ENCODE data around the gene WWC1.

WWC1 gene

DNA sequence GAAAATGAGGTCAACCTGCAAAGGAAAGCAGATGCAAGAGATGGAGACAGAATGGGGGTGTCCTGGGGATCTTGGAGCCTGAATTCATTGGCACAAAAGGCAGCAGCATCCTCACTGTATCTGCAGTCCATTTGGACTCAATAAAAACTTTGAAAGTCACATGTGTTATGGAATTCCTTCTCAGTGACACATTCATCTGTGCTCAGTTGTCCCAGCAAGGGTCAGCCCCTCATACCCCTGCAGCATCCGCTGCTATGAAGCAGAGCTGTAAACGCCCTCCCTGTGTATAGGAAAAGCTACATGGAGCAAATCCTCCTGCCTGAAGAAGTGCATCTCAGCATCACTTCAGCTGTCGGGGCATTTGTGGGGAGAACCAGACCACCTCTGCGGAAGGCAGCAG, 180.3 kb downstream of the WWC1 start:
- no peak for DNase-seq (ENCODE audit: low read depth)
- H3K4me3 ChIP-seq (ENCODE audit: low read depth, low read length), result no peak overlapping the region
- TF ChIP-seq CTCF (IDR thresholded peaks at IDR 0.05; ENCODE audit: low read depth, low read length, missing control alignments), result no peak

DNA sequence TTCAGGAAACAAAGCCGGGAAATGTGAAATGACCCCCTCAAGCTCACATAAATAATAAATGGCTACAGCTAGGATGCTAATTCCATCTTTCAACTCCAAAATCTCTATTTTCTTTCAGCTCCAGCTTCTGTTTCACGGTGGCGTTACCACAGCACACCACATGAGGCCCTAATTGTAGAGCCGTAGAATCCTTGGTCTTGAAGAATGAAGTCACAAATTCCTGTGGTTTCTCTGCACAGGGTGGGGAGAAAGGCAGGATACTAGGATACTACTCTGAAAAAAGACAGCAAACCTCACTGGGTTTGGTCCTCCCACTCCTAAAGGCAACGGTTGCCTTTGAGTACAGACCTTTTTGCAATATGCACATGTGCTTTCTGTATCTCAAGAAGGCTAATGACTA, 180.9 kb downstream of the WWC1 start:
- H3K4me3 ChIP-seq (ENCODE audit: low read depth, low read length), result no peak overlapping the region
- no peak for DNase-seq (ENCODE audit: low read depth)
- TF ChIP-seq CTCF (IDR thresholded peaks at IDR 0.05; ENCODE audit: low read depth, low read length, missing control alignments), result no peak

DNA sequence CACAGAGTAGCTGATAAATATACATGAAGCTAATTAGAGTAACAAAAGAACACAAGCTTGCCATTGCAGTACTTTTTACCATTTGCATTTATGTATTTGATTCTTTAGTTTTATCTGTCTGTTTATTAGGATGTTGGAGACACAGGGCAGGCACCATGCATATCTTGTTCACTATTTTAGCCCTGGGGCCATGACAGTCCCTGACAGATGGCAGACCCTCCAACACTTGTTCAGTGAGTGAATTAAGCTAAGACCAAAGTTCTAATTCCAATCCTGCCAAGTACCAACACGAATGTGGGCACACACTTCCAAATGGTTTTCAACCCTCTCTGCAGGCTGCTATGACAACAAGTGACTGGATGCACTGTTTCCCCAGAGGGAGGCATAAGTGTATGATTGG, 182.9 kb downstream of the WWC1 start:
- H3K4me3 ChIP-seq (ENCODE audit: low read depth, low read length), result no peak overlapping the region
- DNase-seq (ENCODE audit: low read depth), result no peak
- TF ChIP-seq CTCF (IDR thresholded peaks at IDR 0.05; ENCODE audit: low read depth, low read length, missing control alignments), result no peak

- H3K4me3 ChIP-seq (ENCODE audit: low read depth, low read length), result no peak overlapping the region
- TF ChIP-seq CTCF (IDR thresholded peaks at IDR 0.05; ENCODE audit: low read depth, low read length, missing control alignments), result no peak
- no peak for DNase-seq (ENCODE audit: low read depth)
Observed at GRCh38 chr5:168477060-168477459, 185.6 kb downstream of the WWC1 start.

- no peak overlapping the region for H3K4me3 ChIP-seq (ENCODE audit: low read depth, low read length)
- no peak for TF ChIP-seq CTCF (IDR thresholded peaks at IDR 0.05; ENCODE audit: low read depth, low read length, missing control alignments)
- no peak for DNase-seq (ENCODE audit: low read depth)
Observed at GRCh38 chr5:168479166-168479565, 187.7 kb downstream of the WWC1 start.

DNA sequence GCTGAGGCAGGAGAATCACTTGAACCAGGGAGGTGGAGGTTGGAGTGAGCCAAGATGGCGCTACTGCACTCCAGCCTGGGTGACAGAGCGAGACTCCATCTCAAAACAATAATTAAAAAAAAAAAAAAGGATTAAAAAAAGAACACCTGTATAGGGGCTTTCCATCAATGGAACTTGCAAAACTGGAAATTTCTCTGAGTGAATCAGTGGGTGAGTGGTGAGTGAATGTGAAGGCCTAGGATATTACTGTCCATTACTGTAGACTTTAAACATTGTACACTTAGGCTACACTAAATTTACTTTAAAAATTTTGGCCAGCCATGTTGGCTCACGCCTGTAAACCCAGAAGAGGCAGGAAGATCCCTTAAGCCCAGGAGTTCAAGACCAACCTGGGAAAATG, 189.2 kb downstream of the WWC1 start:
- no peak overlapping the region for H3K4me3 ChIP-seq (ENCODE audit: low read depth, low read length)
- TF ChIP-seq CTCF (IDR thresholded peaks at IDR 0.05; ENCODE audit: low read depth, low read length, missing control alignments), result no peak
- DNase-seq (ENCODE audit: low read depth), result no peak

DNA sequence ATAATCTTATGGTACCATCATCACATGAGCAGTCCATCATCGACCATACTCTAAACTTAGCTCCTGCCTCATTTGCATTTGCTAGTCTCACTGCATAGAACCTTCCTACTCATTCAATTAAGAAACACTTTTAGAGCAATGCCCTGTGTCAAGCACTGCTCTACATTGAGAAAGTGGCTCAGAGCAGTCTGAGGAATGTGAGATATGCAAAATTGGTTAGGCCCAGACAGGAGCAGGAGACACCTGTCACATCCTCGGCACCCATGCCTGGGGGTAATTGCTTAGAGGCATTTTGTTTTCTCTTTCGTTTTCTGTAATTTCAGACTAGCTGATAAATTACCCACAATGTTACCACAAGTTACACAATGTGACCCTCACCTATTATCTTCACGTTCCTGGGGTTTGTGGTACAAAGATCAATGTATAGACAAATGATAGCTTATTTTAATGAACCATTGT, 189.9 kb downstream of the WWC1 start:
- peak; percentile 89 for DNase-seq (ENCODE audit: low read depth)
- no peak overlapping the region for H3K4me3 ChIP-seq (ENCODE audit: low read depth, low read length)
- no peak for TF ChIP-seq CTCF (IDR thresholded peaks at IDR 0.05; ENCODE audit: low read depth, low read length, missing control alignments)

Measured in GM12864 (cell line).